HG03095 (cell line): ENCODE measurements around the gene PIK3CB.
"Not testable (repeated sequence)": the region's sequence is repeated elsewhere in the genome, so short reads cannot be mapped to it uniquely, and the experiment has no call there.

ENCODE experiments used
- ATAC-seq: cut with Tn5 transposase; IDR thresholded peaks from one replicate; pipeline ENCODE4 v1.9.1; 2021; ENCODE audit warnings: moderate library complexity; ENCODE audit not compliant: unreplicated experiment

Gene PIK3CB

GRCh38 chr3:138686771-138687221 is 147.9 kb downstream of the PIK3CB start:
- ATAC-seq: peak; percentile 99

DNA sequence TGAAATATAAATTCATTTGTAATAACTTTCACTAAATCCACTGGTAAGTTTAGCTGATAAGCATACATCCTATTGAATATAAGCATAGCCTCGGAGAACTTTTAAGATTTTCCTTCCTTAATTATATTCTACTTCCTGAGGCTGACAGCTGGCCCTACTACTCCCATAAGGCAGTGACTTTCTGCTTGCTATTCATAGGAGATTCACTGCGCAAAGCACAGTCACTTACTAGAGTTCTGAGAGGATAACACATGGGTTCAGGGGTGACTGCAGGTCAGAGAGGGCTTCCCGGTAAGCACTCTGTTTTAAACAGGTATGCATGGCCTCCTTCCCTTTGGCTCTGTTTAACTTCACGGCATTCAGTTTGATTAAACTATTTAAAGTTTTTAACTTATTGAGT is 150.3 kb downstream of the PIK3CB start:
- no peak for ATAC-seq

GRCh38 chr3:138682648-138683047 is 152.1 kb downstream of the PIK3CB start:
- no peak for ATAC-seq

- no peak for ATAC-seq
These were observed 153.1 kb downstream of the PIK3CB start for GRCh38 chr3:138681463-138682220.

DNA sequence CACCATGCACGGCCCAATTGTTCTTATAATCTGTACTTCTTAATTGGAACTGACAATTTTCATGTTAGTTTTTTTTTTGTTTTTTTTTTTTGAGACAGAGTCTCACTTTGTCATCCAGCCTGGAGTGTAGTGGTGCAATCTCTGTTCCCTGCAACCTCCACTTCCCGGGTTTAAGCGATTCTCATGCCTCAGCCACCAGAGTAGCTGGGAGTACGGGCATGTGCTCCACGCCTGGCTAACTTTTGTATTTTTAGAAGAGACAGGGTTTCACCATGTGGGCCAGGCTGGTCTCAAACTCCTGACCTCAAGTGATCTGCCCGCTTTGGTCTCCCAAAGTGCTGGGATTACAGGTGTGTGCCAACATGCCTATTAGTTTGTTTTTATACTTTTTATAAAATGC is 153.8 kb downstream of the PIK3CB start:
- ATAC-seq: not testable (repeated sequence)

DNA sequence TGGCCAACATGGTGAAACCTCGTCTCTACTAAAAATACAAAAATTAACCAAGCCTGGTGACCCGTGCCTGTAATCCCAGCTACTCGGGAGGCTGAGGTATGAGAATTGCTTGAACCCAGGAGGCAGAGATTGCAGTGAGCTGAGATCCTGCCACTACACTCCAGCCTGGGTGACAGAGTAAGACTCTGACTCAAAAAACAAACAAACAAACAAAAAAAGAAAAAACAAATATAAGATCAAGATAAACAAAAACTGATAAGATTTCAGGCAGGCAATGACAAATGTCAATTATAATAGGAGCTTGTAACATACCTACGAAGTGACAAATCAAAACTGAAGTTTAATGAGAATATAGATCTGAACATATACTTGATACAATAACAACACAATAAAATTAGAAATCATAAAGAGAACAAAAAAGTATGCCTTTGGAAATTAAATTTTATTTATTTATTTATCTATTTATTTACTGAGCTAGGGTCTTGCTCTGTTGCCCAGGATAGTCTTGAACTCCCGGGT is 155.8 kb downstream of the PIK3CB start:
- no peak for ATAC-seq

GRCh38 chr3:138678086-138678485 is 156.6 kb downstream of the PIK3CB start:
- no peak for ATAC-seq

DNA sequence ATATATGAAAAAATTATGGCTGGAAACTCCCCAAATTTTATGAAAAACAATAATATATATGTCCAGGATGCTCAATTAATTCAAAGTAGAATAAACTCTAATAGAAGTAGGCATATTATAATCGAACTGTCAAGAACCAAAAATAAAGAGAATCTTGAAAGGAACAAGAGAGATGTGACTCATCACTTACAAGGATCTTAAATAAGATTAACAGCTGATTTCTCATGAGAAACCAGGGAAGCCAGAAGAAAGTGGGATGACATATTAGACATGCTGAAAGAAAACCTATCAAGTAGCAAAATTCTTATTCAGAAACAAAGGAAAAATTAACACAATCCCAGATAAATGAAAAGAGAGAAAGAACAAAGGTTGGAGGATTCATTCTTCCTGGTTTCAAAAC is 159.3 kb downstream of the PIK3CB start:
- no peak for ATAC-seq

GRCh38 chr3:138673641-138674530 is 160.8 kb downstream of the PIK3CB start:
- ATAC-seq: no peak

DNA sequence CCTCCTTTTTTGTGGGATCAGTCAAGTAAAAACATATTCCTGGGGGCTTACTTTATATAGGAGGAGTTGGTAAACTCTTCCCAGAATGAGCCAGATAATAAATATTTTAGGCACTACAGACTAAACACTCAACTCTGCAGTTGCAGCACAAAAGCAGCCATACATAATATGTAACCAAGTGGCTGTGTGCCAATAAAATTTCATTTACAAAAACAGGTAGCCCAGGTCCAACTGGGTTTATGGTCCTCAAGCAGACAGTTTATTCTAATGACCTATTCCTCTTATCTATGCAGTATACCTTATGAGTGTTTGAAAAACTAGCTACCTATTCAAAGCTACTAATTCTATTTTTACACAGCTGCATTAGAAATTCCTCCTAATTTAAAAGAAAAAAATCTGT is 164.3 kb downstream of the PIK3CB start:
- ATAC-seq: no peak

- ATAC-seq: no peak
These were observed 166.6 kb downstream of the PIK3CB start for GRCh38 chr3:138668107-138668506.

GRCh38 chr3:138657508-138657907 is 177.2 kb downstream of the PIK3CB start:
- ATAC-seq: no peak

- ATAC-seq: no peak
These were observed 181.2 kb downstream of the PIK3CB start for GRCh38 chr3:138653567-138653966.

- ATAC-seq: no peak
These were observed 185.6 kb downstream of the PIK3CB start for GRCh38 chr3:138649134-138649533.

GRCh38 chr3:138646513-138646912 is 188.2 kb downstream of the PIK3CB start:
- ATAC-seq: no peak

DNA sequence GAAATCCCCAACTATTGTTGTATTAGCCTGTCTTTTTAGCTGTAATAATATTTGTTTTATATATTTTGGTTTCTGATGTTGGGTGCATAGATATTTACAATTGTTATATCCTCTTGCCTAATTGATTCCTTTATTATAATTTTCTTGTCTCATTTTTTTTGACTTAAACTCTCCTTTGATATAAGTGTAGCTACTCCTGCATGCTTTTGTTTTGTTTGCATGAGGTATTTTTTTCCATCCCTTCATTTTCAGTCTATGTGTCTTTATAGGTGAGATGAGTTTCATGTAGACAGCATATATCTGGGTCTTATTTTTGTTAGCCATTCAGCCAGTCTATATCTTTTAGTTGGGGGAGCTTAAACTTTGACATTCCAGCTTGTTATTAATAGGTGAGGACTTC is 188.7 kb downstream of the PIK3CB start:
- ATAC-seq: no peak

GRCh38 chr3:138642927-138643253 is 191.8 kb downstream of the PIK3CB start:
- no peak for ATAC-seq

GRCh38 chr3:138642226-138642926 is 192.4 kb downstream of the PIK3CB start:
- no peak for ATAC-seq

DNA sequence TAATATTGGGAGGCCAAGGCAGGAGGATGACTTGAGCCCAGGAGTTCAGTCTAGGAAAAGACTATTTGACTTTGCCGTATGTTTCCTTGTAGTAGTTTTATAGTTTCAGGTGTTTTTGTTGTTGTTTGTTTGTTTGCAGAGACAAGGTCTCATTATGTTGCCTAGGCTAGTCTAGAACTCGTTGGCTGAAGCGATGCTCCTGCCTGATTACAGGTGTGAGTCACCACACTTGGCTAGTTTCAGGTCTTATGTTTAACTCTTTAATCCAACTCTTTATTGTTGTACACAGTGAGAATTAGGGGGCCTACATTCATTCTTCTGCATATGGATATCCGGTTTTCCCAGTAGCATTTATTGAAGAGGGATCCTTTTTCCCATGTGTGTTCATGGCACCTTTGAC is 194.2 kb downstream of the PIK3CB start:
- no peak for ATAC-seq

DNA sequence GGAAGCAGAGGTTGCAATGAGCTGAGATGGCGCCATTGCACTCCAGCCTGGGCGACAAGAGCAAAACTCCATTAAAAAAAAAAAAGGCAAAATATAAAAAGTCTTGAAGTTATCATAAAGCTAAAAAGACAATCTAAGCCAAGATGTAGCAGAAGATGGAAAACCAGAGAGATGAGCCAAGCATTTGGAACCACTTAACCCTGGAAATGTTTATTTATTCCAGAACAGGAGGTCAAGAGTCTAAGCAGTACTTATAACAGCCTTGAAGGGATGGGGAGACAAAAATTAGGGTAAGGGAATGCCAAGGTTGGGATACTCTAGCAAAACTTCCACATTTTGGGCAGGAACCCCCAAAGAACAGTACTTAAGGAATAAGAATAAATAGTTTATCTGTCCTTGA is 196.1 kb downstream of the PIK3CB start:
- no peak for ATAC-seq

DNA sequence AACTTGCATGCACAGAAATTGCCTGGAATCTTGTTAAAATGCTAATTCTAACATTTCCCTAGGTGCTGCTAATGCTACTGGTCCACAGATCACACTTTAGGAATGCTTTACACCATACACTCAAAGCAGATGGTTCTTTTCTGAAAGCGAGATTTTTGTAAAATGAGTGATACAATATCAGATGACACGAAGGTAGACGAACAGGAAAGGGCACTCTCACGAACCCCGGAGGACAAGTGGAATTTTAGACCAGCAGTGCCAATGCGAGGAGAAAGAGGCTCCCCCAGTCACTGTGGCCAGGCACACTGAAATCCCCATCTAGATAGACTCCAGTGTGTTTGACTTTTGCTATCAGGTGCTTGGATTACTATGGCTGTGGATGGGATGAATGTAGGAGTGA is 205.2 kb downstream of the PIK3CB start:
- no peak for ATAC-seq
